Stomach (tissue), 9 donors: ENCODE measurements around the gene KITLG. TPM values are rescaled to one million over a fixed set of nuclear protein-coding genes. Genes with fewer than 3 reads are reported as not detected.

Source experiments
- DNase-seq, 2 donors: peaks; one replicate each; pipeline versions ENCODE4 v3.0.0 to v3.0.0-alpha.2; 2013 to 2019
- H3K27ac ChIP-seq, 5 donors: fragments of 200-600 bp in 4 of 5; sonication (generic) in 4 of 5; one replicate each; pipeline ENCODE4 v1.5.1; 2013 to 2019; ENCODE audit warnings: mild to moderate bottlenecking in 1 of 5, moderate library complexity in 1 of 5
- H3K27me3 ChIP-seq, 3 donors: fragments of 200-600 bp; sonication (generic); one replicate each; pipeline ENCODE4 v1.5.1; 2017 to 2019; ENCODE audit warnings: mixed run types in 1 of 3
- H3K36me3 ChIP-seq, 4 donors: fragments of 200-600 bp; sonication (generic); 1 replicate in 3 of 4; 2 replicates in 1 of 4; pipeline ENCODE4 v1.5.1; 2016 to 2019
- H3K4me1 ChIP-seq, 4 donors: fragments of 200-600 bp; sonication (generic); one replicate each; pipeline ENCODE4 v1.5.1; 2016 to 2019
- H3K4me3 ChIP-seq, 4 donors: fragments of 200-600 bp; sonication (generic) in 3 of 4; one replicate each; pipeline ENCODE4 v1.5.1; 2016 to 2019; ENCODE audit warnings: mild to moderate bottlenecking in 1 of 4
- H3K9me3 ChIP-seq, 4 donors: fragments of 200-600 bp; sonication (generic); one replicate each; pipeline ENCODE4 v1.5.1; 2016 to 2019
- CTCF ChIP-seq, 7 experiments: fragments of 450-650 bp in 4 of 7; fragments of 200-600 bp in 3 of 7; sonication (generic) in 3 of 7; IDR thresholded peaks; one replicate each; pipeline ENCODE4 v1.5.1; 2016 to 2019; ENCODE audit warnings: antibody characterized with exemption in 7 of 7, control low read depth in 2 of 7, mild to moderate bottlenecking in 1 of 7
- EP300 ChIP-seq: sonication (generic); formaldehyde crosslinking; IDR thresholded peaks from one replicate; pipeline ENCODE4 v1.6.1; 2017; ENCODE audit warnings: antibody characterized with exemption
- POLR2A ChIP-seq, 4 donors: fragments of 450-650 bp; IDR thresholded peaks; one replicate each; pipeline ENCODE4 v1.6.1; 2016; ENCODE audit warnings: antibody characterized with exemption in 4 of 4, control low read depth in 2 of 4, mild to moderate bottlenecking in 1 of 4, moderate library complexity in 1 of 4
- POLR2AphosphoS5 ChIP-seq, 3 donors: sonication (generic); formaldehyde crosslinking; IDR thresholded peaks; one replicate each; pipeline ENCODE4 v1.6.1; 2016; ENCODE audit warnings: antibody characterized with exemption in 3 of 3
- WGBS, 5 donors: extraction: QIAGEN DNeasy Blood & Tissue Kit in 3 of 5; methylation state at CpG; one replicate each; pipeline versions ENCODE4 v1.1.5 to v1.1.7; 2013 to 2018; 5-methylcytosine and 5-hydroxymethylcytosine counted together
- intact Hi-C: fragments of 100-400 bp; cut with DNase I; formaldehyde crosslinking; loops from one replicate; pipeline ENCODE4 v1.15.1; 2023; ENCODE audit warnings: low total_unique reads
- polyA plus RNA-seq, 3 donors: library from polyadenylated mRNA; stranded (reverse); fragments of 200-250 nt; gene quantifications; one replicate each; pipeline ENCODE4 v1.2.3, GENCODE V29; 2013
- total RNA-seq, 5 donors: library from RNA; depleted of rRNA; stranded (reverse); fragments of >200 nt; gene quantifications; one replicate each; pipeline versions ENCODE4 v1.1.0 to v1.2.3, GENCODE V29; 2014 to 2016
- donor health status: healthy with polysubstance abuse.
- donor health status: Bipolar disorder and iron deficiency.
- donor health status: healthy.

KITLG gene
- total and polyA plus RNA-seq, 8 donors, result 4.6 to 62.4 (median 21.4) TPM

DNA sequence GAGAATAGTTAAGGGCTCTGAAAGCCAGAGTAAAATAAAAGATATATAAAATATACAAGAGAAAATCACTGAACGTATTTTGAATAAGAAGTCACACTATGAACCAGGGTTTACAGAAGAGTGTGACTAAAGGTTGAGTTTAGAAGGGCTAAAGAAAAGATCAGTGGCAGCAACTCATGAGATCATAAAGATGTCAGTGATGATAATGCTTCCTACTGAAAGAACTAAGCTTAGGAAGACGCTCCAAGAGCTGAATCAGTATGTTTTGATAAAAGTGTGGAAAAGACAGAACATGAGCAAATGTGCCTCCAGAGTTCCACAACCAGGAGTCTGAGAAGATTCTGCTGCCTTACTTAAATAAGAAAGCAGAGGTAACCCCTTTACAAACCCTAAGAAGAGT is 74.6 kb downstream of the KITLG start:
- WGBS, 5 donors, result 89 to 94% (median 94%) methylated on average over 2 of the region's 2 CpGs
- DNase-seq, result no peak
- Histone ChIP-seq H3K4me3 (no peak overlapping the region), H3K9me3 (no peaks in the 10 kb centered on the region), H3K27me3 (no peaks in the 10 kb centered on the region), H3K36me3 (peaks cover 10 to 55% (median 50%) of the 10 kb centered on the region in 4 donors), H3K27ac (no peak overlapping the region), H3K4me1 (peaks cover 0 to 19% (median 1%) of the 10 kb centered on the region in 4 donors)
- TF ChIP-seq POLR2A (IDR thresholded peaks at IDR 0.05), result no peak
- no peak for TF ChIP-seq EP300
- no peak for TF ChIP-seq POLR2AphosphoS5 (IDR thresholded peaks at IDR 0.05)
- no peak for TF ChIP-seq CTCF (IDR thresholded peaks at IDR 0.05)
- intact Hi-C loops, result no loop called here

DNA sequence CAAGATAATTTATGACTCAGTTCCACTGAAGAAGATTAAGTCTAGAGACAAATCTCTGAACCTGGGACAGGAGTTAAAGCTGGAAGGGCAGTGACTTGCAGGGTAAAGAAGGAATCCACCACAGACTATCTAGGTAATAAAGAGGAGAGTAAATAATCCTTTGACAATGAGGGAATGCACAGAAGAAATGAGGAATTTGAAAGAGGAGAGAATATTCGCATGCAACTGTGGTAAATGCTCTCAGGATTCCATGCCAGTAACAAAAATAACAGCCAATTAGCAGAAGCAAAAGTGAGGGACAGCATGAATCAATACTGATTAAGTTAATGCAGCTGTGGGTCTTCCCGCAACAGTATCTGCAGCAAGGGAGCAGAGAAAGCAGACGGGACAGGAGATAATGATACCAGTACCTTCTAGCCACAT is 77.0 kb downstream of the KITLG start:
- Histone ChIP-seq H3K9me3 (no peaks in the 10 kb centered on the region), H3K36me3 (peaks cover 10 to 50% (median 45%) of the 10 kb centered on the region in 4 donors), H3K27ac (no peak overlapping the region), H3K4me1 (peaks cover 0 to 19% (median 1%) of the 10 kb centered on the region in 4 donors), H3K4me3 (no peak overlapping the region), H3K27me3 (no peaks in the 10 kb centered on the region)
- 83 to 95% (median 93%) methylated on average over 3 of the region's 3 CpGs for WGBS, 5 donors
- no peak for TF ChIP-seq POLR2A (IDR thresholded peaks at IDR 0.05)
- no peak for TF ChIP-seq EP300
- no peak for TF ChIP-seq CTCF (IDR thresholded peaks at IDR 0.05)
- no peak for TF ChIP-seq POLR2AphosphoS5 (IDR thresholded peaks at IDR 0.05)
- DNase-seq, result no peak
- intact Hi-C loops, result no loop called here

DNA sequence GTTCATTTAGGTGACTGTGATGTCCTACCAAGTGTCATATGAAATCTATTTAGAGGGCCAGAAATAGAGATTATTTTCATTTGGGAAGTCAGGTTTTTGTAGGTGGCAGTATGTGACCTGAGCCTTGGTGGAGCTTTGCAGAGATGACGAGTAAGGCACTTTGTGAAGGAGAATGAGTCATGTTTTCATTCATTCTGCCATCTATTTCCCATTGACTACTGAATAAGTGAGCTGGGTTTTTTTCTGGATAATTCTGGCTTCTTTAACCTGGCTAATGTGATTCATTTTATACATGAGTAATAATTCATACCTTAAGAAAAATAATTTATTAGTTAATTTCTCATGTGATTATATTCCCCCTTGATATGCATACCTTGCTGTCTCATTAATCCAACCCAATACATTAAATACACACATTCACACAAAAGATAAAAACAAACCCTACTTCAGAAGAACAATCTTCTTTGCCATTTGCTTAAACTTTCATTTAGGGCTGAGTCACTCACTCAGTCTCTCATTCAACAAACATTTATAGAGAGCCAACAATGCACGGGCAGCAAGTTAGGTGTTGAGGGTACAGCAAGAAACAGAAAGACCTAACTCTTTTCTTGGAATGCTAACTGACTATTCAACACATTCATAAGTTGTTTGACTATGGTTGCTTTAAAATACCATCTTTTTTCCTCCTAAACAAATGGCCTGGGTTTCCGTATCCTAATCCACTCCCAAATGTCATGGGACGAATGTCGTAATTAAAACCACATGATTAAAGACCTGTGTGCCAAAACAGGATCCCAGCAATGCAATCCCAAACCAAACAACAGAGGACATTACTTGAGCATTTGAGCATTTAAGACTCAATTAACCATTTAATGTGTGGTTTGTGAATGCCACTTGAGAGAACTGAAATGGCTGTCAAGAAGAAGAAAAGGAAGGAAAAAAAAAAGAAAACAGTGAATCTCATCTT is 78.0 kb downstream of the KITLG start:
- Histone ChIP-seq H3K27ac (no peak overlapping the region), H3K27me3 (no peaks in the 10 kb centered on the region), H3K4me3 (no peak overlapping the region), H3K9me3 (no peaks in the 10 kb centered on the region), H3K36me3 (peaks cover 10 to 43% (median 38%) of the 10 kb centered on the region in 4 donors), H3K4me1 (peaks cover 0 to 19% (median 1%) of the 10 kb centered on the region in 4 donors)
- 55 to 82% (median 71%) methylated on average over 5 of the region's 5 CpGs for WGBS, 5 donors
- intact Hi-C loops, result no loop called here
- TF ChIP-seq POLR2AphosphoS5 (IDR thresholded peaks at IDR 0.05) (no peak), POLR2A (IDR thresholded peaks at IDR 0.05) (no peak), EP300 (no peak), CTCF (IDR thresholded peaks at IDR 0.05) (no peak)
- DNase-seq, result no peak

GRCh38 chr12:88496891-88497371 is 83.3 kb downstream of the KITLG start:
- Histone ChIP-seq H3K4me1 (peaks cover 0 to 26% (median 3%) of the 10 kb centered on the region in 4 donors), H3K9me3 (no peaks in the 10 kb centered on the region), H3K27me3 (no peaks in the 10 kb centered on the region), H3K36me3 (peaks cover 0 to 11% (median 10%) of the 10 kb centered on the region in 4 donors), H3K27ac (no peak overlapping the region), H3K4me3 (no peak overlapping the region)
- intact Hi-C loops, result no loop called here
- DNase-seq, result no peak
- 82 to 91% (median 88%) methylated on average over 3 of the region's 3 CpGs for WGBS, 5 donors
- TF ChIP-seq CTCF (IDR thresholded peaks at IDR 0.05), result no peak
